ENCODE measurements around the gene SOS2.

Gene SOS2

DNA sequence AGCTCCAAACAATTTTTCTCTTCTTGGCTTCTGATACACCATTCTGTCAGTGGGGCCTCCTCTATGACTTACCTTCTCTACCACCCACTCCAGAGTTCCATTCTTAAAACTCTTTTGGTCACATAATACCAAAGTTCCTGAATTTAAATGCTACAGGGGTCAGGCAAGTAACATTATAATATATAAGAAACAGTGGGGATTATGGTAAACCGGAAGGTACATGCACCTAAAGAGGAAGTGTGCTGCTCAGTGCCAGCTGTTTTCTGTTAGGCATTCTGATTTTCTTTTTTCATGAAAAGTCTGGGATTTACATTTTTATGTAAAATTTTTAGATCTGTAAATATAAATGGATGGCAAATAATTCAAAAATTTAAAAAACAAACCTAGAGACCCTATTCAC, 39.9 kb downstream of the SOS2 start (continued):
- TF ChIP-seq, protein P1, sequence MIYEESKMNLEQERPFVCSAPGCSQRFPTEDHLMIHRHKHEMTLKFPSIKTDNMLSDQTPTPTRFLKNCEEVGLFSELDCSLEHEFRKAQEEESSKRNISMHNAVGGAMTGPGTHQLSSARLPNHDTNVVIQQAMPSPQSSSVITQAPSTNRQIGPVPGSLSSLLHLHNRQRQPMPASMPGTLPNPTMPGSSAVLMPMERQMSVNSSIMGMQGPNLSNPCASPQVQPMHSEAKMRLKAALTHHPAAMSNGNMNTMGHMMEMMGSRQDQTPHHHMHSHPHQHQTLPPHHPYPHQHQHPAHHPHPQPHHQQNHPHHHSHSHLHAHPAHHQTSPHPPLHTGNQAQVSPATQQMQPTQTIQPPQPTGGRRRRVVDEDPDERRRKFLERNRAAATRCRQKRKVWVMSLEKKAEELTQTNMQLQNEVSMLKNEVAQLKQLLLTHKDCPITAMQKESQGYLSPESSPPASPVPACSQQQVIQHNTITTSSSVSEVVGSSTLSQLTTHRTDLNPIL (CRISPR knock-in tag; IDR thresholded peaks at IDR 0.05; ENCODE audit: low read depth): no peak
- no peak for TF ChIP-seq ZNF565 (CRISPR knock-in tag; conservative IDR thresholded peaks at IDR 0.05; ENCODE audit: low read depth)

DNA sequence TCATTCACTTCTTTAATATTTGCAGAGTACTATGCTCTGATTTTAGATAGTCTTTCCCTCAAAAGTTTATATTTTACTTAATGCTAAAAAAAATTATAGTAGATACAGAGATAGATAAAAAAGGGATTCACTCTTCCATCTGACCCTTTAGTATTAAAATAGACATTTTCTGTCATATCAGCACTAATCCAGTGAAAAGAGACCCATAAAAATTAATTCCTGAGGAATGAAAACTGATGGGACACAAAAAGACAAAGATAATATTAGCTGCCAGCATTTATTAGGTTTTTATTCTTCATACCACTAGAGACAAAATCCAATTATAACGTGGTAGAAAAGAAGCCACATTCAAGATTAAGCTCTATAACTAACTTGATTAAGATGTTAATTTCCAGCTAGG, 45.3 kb downstream of the SOS2 start:
- no peak for TF ChIP-seq CSDC2 (CRISPR knock-in tag; IDR thresholded peaks at IDR 0.05)
- no peak for TF ChIP-seq ZFP30 (CRISPR knock-in tag; IDR thresholded peaks at IDR 0.05)
- TF ChIP-seq ZNF565 (CRISPR knock-in tag; conservative IDR thresholded peaks at IDR 0.05; ENCODE audit: low read depth): no peak
- no peak for TF ChIP-seq ZNF8 (CRISPR knock-in tag; IDR thresholded peaks at IDR 0.05)
- TF ChIP-seq GLIS3 (CRISPR knock-in tag; IDR thresholded peaks at IDR 0.05): no peak
- no peak for TF ChIP-seq TCF4 (CRISPR knock-in tag; IDR thresholded peaks at IDR 0.05; ENCODE audit: borderline replicate concordance)
- ATAC-seq: no peak

DNA sequence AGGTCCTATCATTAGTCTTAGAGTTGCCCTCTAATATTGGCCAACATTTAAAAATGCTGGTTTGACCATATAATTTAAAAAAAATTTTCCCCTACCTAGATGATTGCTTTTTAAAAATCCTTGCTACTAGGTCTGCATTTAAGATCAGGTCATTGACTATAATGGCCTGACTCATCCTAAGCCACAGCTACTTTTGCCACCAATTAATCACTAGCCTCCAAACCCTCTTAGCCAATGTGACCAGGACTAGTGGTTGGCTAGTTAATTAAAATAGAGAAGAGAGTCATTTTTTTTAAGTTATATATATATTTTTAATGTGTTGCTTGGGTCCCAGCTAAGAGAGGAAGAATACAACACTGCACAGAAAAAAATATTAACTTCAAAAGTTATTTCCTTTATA, 57.5 kb downstream of the SOS2 start:
- TF ChIP-seq, protein P2, sequence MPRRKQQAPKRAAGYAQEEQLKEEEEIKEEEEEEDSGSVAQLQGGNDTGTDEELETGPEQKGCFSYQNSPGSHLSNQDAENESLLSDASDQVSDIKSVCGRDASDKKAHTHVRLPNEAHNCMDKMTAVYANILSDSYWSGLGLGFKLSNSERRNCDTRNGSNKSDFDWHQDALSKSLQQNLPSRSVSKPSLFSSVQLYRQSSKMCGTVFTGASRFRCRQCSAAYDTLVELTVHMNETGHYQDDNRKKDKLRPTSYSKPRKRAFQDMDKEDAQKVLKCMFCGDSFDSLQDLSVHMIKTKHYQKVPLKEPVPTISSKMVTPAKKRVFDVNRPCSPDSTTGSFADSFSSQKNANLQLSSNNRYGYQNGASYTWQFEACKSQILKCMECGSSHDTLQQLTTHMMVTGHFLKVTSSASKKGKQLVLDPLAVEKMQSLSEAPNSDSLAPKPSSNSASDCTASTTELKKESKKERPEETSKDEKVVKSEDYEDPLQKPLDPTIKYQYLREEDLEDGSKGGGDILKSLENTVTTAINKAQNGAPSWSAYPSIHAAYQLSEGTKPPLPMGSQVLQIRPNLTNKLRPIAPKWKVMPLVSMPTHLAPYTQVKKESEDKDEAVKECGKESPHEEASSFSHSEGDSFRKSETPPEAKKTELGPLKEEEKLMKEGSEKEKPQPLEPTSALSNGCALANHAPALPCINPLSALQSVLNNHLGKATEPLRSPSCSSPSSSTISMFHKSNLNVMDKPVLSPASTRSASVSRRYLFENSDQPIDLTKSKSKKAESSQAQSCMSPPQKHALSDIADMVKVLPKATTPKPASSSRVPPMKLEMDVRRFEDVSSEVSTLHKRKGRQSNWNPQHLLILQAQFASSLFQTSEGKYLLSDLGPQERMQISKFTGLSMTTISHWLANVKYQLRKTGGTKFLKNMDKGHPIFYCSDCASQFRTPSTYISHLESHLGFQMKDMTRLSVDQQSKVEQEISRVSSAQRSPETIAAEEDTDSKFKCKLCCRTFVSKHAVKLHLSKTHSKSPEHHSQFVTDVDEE (CRISPR knock-in tag; IDR thresholded peaks at IDR 0.05): no peak
- TF ChIP-seq ZC3H10 (CRISPR knock-in tag; IDR thresholded peaks at IDR 0.05) (no peak), ZNF565 (CRISPR knock-in tag; conservative IDR thresholded peaks at IDR 0.05; ENCODE audit: low read depth) (no peak), GLIS3 (CRISPR knock-in tag; IDR thresholded peaks at IDR 0.05) (no peak), ARNTL (CRISPR knock-in tag; IDR thresholded peaks at IDR 0.05; ENCODE audit: borderline replicate concordance, low read depth) (no peak), ZFP3 (CRISPR knock-in tag; IDR thresholded peaks at IDR 0.05) (no peak), SNAI2 (CRISPR knock-in tag; IDR thresholded peaks at IDR 0.05) (no peak), ZNF70 (CRISPR knock-in tag; IDR thresholded peaks at IDR 0.05) (no peak), ZNF8 (CRISPR knock-in tag; IDR thresholded peaks at IDR 0.05) (no peak)
- TF ChIP-seq, protein P3, sequence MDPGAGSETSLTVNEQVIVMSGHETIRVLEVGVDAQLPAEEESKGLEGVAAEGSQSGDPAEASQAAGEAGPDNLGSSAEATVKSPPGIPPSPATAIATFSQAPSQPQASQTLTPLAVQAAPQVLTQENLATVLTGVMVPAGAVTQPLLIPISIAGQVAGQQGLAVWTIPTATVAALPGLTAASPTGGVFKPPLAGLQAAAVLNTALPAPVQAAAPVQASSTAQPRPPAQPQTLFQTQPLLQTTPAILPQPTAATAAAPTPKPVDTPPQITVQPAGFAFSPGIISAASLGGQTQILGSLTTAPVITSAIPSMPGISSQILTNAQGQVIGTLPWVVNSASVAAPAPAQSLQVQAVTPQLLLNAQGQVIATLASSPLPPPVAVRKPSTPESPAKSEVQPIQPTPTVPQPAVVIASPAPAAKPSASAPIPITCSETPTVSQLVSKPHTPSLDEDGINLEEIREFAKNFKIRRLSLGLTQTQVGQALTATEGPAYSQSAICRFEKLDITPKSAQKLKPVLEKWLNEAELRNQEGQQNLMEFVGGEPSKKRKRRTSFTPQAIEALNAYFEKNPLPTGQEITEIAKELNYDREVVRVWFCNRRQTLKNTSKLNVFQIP (CRISPR knock-in tag; IDR thresholded peaks at IDR 0.05; ENCODE audit: borderline replicate concordance, low read depth): no peak
- TF ChIP-seq, protein P1 (CRISPR knock-in tag; IDR thresholded peaks at IDR 0.05; ENCODE audit: low read depth): no peak
- TF ChIP-seq, protein P4, sequence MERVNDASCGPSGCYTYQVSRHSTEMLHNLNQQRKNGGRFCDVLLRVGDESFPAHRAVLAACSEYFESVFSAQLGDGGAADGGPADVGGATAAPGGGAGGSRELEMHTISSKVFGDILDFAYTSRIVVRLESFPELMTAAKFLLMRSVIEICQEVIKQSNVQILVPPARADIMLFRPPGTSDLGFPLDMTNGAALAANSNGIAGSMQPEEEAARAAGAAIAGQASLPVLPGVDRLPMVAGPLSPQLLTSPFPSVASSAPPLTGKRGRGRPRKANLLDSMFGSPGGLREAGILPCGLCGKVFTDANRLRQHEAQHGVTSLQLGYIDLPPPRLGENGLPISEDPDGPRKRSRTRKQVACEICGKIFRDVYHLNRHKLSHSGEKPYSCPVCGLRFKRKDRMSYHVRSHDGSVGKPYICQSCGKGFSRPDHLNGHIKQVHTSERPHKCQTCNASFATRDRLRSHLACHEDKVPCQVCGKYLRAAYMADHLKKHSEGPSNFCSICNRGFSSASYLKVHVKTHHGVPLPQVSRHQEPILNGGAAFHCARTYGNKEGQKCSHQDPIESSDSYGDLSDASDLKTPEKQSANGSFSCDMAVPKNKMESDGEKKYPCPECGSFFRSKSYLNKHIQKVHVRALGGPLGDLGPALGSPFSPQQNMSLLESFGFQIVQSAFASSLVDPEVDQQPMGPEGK (CRISPR knock-in tag; IDR thresholded peaks at IDR 0.05; ENCODE audit: borderline replicate concordance): no peak
- ATAC-seq: no peak

DNA sequence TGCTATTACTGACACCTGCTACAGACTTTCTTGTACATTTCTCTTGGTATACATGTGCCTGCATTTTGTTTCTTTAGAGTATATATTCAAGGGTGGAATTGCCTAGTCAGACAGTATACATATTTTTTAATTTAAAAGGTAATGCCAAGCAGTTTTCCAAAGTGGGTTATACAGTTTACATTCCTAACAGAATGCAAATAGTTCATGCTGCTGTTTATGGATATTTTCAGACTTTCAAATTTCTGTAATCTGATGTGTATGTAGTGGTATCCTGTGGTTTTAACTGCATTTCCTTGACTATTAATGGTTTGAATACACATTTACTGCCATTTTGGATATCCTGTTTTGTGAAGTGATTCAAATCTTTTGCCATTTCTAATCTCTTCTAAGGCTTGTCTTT, 59.5 kb downstream of the SOS2 start:
- ATAC-seq: no peak
- TF ChIP-seq, protein P5, sequence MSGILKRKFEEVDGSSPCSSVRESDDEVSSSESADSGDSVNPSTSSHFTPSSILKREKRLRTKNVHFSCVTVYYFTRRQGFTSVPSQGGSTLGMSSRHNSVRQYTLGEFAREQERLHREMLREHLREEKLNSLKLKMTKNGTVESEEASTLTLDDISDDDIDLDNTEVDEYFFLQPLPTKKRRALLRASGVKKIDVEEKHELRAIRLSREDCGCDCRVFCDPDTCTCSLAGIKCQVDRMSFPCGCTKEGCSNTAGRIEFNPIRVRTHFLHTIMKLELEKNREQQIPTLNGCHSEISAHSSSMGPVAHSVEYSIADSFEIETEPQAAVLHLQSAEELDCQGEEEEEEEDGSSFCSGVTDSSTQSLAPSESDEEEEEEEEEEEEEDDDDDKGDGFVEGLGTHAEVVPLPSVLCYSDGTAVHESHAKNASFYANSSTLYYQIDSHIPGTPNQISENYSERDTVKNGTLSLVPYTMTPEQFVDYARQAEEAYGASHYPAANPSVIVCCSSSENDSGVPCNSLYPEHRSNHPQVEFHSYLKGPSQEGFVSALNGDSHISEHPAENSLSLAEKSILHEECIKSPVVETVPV (CRISPR knock-in tag; IDR thresholded peaks at IDR 0.05): no peak
- TF ChIP-seq BACH2 (CRISPR knock-in tag; IDR thresholded peaks at IDR 0.05; ENCODE audit: borderline replicate concordance) (no peak), CSDC2 (CRISPR knock-in tag; IDR thresholded peaks at IDR 0.05) (no peak), ZFP30 (CRISPR knock-in tag; IDR thresholded peaks at IDR 0.05) (no peak), GLIS3 (CRISPR knock-in tag; IDR thresholded peaks at IDR 0.05) (no peak), OSR1 (CRISPR knock-in tag; IDR thresholded peaks at IDR 0.05) (no peak), ESRRG (CRISPR knock-in tag; IDR thresholded peaks at IDR 0.05) (no peak), ZNF565 (CRISPR knock-in tag; conservative IDR thresholded peaks at IDR 0.05; ENCODE audit: low read depth) (no peak), SNAI2 (CRISPR knock-in tag; IDR thresholded peaks at IDR 0.05) (no peak), ZC3H10 (CRISPR knock-in tag; IDR thresholded peaks at IDR 0.05) (no peak), ZNF70 (CRISPR knock-in tag; IDR thresholded peaks at IDR 0.05) (no peak), ZNF8 (CRISPR knock-in tag; IDR thresholded peaks at IDR 0.05) (no peak)
- TF ChIP-seq, protein P4 (CRISPR knock-in tag; IDR thresholded peaks at IDR 0.05; ENCODE audit: borderline replicate concordance): no peak
- TF ChIP-seq, protein P3 (CRISPR knock-in tag; IDR thresholded peaks at IDR 0.05; ENCODE audit: borderline replicate concordance, low read depth): no peak
